ENCODE data around the gene C10orf67.

GRCh38 chr10:23376229-23376655, 31.6 kb upstream of the C10orf67 start:
- no peak for TF ChIP-seq POLR2A (IDR thresholded peaks at IDR 0.05)
- TF ChIP-seq, protein P1, sequence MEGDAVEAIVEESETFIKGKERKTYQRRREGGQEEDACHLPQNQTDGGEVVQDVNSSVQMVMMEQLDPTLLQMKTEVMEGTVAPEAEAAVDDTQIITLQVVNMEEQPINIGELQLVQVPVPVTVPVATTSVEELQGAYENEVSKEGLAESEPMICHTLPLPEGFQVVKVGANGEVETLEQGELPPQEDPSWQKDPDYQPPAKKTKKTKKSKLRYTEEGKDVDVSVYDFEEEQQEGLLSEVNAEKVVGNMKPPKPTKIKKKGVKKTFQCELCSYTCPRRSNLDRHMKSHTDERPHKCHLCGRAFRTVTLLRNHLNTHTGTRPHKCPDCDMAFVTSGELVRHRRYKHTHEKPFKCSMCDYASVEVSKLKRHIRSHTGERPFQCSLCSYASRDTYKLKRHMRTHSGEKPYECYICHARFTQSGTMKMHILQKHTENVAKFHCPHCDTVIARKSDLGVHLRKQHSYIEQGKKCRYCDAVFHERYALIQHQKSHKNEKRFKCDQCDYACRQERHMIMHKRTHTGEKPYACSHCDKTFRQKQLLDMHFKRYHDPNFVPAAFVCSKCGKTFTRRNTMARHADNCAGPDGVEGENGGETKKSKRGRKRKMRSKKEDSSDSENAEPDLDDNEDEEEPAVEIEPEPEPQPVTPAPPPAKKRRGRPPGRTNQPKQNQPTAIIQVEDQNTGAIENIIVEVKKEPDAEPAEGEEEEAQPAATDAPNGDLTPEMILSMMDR (IDR thresholded peaks at IDR 0.05 in 4 of 5, conservative IDR thresholded peaks at IDR 0.05 in 1 of 5): no peak
